ENCODE data around the gene CILP2.

CILP2 gene, protein sequence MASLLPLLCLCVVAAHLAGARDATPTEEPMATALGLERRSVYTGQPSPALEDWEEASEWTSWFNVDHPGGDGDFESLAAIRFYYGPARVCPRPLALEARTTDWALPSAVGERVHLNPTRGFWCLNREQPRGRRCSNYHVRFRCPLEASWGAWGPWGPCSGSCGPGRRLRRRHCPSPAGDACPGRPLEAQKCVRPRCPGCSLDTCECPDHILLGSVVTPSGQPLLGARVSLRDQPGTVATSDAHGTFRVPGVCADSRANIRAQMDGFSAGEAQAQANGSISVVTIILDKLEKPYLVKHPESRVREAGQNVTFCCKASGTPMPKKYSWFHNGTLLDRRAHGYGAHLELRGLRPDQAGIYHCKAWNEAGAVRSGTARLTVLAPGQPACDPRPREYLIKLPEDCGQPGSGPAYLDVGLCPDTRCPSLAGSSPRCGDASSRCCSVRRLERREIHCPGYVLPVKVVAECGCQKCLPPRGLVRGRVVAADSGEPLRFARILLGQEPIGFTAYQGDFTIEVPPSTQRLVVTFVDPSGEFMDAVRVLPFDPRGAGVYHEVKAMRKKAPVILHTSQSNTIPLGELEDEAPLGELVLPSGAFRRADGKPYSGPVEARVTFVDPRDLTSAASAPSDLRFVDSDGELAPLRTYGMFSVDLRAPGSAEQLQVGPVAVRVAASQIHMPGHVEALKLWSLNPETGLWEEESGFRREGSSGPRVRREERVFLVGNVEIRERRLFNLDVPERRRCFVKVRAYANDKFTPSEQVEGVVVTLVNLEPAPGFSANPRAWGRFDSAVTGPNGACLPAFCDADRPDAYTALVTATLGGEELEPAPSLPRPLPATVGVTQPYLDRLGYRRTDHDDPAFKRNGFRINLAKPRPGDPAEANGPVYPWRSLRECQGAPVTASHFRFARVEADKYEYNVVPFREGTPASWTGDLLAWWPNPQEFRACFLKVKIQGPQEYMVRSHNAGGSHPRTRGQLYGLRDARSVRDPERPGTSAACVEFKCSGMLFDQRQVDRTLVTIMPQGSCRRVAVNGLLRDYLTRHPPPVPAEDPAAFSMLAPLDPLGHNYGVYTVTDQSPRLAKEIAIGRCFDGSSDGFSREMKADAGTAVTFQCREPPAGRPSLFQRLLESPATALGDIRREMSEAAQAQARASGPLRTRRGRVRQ

DNA sequence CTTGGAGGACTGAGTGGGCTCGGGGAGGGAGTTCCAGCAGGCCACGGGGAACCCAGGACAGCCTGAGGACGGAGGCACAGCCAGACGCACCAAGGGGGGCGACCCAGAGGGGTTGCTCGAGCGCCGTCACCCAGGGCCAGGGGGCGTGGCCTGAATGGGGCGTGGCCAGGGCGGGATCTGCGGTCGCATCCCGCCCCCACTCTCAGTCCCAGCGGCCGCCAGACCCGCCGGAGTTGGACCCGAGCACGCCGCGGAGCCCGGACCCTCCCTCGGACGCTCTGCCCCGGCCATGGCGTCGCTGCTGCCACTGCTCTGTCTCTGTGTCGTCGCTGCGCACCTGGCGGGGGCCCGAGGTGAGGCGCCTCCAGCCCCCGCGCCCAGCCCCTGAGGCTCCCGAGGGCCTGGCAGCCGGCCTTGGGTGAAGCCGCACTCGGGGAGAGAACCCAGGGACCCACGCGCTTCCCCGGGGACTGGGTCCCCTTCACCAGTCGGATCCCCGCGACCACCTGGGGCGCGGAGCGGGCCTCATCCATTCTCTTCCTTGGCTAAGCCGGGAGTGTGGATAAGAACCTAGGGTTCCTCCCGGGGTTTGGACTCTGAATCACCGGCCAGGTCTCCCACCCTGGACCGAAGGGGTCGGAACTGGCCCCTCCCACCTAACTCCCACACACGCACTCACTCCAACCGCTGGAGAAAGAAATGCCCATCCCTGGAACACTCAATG lies at the start of gene CILP2:
CILP2 (plus strand) TSS at position 205 of the 724 bp plus-strand sequence; CDS start at position 290, 85 bp downstream.
- peak; percentile 37 to 45 for DNase-seq

DNA sequence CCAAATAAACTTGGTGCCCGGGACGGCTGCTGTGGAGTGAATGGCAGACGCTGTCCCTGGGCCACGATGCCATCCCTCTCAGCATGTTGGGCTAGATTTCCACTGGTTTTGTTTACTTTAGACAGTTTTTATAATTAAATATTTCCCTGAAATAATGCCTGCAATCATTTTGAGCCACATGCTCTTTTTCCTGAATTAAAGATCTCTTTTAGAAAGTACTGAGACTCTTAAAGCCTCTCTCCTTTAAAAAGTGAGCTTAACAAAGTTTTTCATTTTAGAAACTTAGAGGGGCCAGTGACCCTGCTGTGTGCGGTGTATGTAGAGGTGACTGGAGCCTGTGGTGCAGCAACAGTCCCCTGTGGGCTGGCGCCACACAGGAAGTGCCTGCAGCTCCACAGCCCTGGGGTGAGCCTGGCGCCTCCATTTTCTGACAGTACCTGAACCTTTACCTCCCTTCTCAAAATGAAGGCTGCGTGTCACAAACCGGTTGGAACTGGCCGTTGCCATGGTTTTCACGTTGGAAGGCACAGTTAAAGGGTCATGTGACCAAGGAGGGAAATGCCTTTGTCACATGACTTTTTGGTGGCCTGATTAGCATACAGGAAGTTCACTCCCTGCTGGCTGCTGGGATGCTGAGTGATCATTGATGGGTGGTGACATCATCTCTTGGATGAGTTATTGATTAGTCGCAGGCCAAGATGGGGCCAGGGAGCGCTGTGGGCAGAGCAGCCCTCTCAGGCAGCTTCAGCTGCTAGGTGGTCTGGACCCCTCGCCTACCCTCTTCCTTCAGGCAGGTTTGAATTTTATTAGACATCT lies 49.0 kb upstream of the CILP2 start:
- DNase-seq, result peak; percentile 94 to 97

DNA sequence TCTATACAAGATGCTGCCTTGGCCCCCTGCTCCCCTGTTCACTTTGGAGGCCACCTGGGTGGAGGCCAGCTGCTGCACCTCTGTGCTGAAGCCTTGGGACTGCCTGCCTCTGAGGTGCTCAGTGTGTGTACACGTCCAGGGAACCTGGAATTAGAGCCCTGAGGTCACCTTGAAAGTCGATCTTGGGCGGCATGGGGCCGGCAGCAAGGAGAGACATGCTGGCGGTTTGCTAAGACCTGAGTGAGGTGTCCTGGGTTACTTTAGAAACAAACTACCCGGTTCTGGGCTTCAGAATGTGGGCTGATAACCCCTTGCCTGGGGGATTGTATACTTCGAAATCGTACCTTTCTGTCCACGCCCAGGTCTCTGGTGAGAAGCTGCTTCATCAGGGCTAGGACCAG lies 48.3 kb upstream of the CILP2 start:
- DNase-seq, result no peak

DNA sequence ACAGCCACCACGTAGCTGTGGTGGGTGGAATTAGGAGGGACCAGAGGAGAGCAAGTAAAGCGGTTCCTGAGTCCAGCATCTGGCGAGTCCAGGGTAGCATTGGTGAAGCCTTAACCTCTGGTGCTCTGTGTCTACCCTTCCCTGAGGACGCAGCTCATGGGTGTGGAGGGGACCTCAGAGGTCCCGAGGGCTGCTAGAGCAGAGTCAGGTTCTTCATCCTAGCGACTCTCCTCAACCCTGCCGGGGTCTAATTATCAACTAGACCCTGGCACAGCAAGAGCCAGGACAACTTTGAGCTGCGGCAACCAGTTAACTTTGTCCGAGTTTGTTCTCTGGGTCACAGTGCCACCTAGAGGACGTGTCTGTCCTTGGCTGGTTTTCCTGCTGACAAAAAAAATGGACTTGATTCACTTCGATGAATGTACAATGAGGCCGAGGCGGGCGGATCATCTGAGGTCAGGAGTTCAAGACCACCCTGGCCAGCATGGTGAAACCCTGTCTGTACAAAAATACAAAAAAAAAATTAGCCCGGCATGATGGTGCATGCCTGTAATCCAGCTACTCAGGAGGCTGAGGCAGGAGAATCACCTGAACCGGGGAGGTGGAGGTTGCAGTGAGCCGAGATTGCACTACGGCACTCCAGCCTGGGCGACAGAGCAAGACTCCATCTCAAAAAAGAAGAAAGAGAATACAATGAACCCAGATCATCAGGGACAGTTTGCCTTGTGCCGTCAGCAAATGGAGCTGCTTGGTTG lies 47.7 kb upstream of the CILP2 start:
- peak; percentile 84 to 89 for DNase-seq

DNA sequence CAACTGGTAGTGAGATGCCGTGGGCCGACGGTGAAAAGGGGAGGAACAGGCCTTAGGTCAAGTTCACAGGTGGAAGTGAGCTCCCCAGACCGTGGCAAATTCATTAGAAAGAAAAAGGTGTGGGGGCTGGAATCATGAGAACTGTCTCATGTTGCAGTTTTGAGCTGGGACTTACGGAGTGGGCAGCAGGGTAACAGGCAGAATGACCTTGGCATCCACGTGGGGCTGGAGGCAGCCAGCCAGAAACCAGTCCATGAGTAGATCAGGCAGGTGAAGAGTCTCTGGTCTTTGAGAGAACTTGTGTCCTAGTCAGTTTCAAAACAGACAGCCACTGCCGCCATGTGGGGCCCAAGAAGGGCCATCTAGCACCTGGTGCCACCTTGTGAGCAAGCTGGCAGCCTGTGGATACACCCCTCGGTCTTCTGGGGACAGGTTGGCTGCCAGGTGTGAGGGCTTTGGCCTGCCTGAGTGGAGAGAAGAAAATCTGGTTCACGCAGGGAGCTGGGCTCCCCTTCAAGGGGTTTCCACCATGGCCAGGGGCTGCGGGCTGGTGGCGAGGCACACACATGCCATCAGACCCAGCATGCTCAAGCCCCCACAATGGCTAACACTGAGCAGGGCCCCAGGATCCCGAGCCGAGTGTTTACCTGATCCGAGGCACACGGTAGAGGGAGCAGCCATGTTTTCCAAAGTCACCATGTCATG lies 46.6 kb upstream of the CILP2 start:
- DNase-seq, result no peak

DNA sequence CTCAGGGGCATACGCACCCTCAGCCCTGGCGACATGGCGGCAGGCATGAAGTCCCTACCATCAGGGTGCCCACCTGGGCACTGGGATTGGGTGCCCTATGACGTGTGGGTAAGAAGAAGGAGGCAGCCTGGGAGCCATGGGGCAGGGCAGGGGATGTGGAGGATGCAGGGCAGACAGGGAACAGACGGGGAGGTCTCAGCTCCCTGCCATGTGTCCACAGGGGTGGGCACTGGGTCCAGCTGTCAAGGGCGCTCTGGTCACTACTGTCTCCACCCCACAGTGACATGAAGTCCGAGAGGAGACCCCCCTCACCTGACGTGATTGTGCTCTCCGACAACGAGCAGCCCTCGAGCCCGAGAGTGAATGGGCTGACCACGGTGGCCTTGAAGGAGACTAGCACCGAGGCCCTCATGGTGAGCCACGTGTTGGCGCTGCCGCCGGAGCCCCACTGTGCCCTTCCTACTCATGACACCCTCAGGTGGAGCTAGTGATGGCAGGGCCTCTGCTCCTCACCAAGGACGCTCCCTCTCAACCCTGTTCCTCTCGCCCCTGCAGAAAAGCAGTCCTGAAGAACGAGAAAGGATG lies 45.9 kb upstream of the CILP2 start:
- DNase-seq, result no peak

DNA sequence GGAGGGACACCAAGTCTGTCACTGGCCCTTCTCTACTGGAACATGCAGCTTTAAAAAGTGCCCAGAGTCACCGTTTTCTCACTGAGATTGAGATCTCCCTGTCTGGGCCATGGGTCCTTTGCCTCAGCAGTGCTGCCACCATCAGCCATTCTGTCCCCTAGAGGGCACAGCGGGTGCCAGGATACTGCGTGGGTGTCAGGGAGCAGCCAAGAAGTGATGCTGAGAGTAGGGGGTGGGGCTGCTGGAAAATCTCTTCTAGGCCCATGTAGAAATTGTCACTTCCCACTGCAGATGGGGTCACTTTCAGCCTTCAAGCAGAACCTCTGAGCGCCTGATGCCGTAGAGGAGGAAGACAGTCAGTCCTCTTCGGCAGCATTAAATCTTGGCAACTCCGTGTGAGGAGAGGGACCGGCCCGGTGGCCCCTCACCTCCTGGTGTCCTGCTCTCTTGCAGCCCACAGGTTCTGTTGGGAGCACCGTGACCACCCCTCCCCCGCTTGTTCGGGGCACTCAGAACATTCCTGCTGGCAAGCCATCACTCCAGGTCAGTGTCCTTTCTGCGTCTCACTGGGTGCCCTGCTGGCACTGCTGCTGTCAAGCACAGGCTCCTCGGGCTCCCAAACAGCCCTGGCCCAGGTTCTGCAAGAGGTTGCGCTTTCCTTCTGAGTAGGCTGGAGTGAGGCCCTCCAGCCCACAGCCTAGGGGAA lies 44.1 kb upstream of the CILP2 start:
- DNase-seq, result no peak

DNA sequence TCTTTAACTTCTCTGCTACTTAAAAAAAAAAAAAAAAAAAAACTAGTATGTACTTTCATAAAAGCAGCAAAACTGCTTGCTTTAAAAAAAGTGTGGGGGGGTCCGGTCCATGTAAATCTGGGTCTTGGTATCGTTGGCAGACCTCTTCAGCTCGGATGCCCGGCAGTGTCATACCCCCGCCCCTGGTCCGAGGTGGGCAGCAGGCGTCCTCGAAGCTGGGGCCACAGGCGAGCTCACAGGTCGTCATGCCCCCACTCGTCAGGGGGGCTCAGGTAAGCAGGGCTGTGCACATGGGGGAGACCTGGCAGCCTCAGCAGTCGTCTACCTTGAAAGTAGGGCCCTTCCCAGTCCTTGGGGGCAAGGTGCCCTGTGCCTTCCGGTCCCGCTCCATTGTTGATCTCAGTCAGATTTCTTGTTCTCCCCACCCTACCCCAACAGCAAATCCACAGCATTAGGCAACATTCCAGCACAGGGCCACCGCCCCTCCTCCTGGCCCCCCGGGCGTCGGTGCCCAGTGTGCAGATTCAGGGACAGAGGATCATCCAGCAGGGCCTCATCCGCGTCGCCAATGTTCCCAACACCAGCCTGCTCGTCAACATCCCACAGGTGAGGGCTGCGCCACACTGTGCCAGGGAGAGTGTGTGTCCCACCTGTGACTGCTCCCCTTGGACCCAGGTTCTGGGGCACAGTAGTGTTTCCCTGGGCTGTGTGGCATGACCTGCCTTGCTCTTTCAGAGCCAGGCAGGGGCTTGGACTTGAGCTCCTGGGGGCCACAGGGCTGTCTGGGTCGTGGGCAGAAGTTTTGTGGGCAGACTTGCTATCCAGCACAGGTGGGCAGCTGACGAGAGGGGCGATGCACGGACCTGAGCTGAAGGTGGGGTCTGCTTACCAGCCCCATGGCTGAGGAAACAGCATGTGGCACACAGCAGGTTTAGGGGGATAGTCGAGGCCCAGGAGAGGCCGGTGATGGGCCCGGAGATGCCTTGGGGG lies 42.2 kb upstream of the CILP2 start:
- no peak for DNase-seq

DNA sequence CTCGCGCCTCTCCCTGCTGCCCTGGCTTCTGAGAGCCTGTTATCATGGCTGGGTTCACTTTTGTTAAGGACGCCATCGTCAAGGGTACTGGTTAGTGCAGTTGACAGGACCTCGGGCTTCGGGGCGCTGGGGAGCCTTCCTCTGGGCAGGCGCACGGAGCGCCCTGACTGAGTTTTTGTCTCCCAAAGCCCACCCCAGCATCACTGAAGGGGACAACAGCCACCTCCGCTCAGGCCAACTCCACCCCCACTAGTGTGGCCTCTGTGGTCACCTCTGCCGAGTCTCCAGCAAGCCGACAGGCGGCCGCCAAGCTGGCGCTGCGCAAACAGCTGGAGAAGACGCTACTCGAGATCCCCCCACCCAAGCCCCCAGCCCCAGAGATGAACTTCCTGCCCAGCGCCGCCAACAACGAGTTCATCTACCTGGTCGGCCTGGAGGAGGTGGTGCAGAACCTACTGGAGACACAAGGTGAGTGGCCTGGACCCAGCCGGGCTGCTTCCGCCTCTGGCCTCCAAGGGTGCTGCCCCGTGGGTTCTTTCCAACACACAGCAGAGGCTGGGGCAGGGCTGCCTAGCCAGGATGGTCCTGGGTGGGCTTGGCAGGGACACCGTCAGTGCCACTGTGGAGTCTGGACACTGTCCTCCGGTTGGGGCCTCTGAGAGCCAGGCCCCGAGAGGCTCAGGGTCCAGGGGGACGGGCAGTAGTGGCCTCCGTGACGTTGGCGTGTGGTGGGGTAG lies 39.6 kb upstream of the CILP2 start:
- no peak for DNase-seq

DNA sequence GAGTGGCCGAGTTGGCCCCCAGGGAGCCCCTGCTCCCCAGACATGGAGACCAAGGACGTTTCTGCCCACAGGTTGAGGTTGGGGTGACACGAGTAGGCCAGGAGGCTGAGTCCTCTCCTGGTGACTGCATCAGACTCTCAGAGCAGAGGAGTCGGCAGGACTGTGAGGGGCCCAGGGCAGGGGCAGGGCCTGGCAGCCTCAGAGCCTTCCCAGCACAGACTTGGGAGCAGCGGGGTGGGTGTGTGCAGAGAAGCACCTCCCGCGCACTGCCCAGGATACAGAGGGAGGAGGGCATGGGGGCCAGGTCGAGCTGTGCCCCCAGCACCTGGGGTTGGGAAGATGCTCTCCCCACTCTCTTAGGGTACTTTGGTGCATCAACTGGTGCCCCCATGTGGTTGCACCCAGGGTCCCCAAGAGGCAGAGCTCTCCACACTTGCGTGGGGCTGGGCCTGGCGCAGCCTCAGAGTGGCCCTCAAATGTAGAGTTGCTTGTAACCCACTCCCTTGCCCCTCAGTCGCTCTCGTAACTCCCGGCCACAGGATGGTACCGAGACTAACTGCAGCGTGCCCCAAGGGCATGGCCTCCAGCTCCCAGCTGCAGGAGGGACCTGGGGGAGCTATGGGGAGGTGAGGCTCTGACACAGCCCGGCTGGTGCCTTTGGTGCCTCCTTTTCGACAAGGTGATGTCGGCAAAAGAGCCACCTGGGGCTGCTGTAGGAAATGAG lies 38.6 kb upstream of the CILP2 start:
- no peak for DNase-seq

DNA sequence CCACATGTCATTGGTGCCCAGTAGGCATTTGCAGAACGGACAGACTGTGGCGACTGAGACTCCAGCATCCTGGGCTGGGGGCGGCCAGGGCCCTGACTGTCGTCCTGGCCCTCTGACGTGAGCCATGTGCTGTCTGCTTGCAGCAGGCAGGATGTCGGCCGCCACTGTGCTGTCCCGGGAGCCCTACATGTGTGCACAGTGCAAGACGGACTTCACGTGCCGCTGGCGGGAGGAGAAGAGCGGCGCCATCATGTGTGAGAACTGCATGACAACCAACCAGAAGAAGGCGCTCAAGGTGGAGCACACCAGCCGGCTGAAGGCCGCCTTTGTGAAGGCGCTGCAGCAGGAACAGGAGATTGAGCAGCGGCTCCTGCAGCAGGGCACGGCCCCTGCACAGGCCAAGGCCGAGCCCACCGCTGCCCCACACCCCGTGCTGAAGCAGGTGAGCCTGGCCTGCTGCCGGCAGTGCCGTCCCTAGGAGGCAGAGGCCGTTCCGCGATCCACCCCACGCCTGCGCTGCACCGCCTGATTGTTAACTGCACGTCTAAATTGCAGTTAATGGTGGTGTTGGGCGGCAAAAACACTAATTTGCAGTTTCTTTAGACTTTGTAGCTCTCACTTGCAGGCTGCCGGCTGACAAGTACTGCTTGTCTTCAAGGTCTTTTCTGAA lies 37.0 kb upstream of the CILP2 start:
- no peak for DNase-seq

DNA sequence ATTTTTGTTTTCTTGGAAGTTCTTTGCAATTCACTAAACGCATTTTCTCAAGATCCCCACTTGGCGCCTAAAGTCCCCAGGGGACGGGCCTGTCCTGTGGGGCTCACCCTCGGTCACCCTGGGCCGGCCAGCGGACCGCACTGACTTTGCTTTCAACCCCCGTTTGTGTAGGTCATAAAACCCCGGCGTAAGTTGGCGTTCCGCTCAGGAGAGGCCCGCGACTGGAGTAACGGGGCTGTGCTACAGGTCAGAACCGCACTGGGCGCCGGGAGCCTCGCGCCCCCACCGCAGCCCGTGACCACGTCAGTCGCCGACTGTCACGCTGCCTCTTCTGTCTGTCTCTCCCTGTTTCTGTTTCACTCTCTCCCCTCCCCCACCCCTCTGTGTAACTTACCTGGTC lies 36.3 kb upstream of the CILP2 start:
- DNase-seq, result no peak

DNA sequence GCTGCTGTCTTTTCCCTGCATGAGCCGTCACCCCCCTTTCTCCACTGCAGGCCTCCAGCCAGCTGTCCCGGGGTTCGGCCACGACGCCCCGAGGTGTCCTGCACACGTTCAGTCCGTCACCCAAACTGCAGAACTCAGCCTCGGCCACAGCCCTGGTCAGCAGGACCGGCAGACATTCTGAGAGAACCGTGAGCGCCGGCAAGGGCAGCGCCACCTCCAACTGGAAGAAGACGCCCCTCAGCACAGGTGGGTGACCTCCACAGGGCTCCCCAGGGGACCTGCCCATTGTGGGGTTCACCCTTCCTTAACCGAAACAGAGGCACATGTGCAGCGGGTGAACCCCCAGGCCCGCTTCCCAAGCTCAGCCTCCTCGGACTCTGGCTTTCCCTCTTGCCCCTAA lies 35.8 kb upstream of the CILP2 start:
- DNase-seq, result no peak

DNA sequence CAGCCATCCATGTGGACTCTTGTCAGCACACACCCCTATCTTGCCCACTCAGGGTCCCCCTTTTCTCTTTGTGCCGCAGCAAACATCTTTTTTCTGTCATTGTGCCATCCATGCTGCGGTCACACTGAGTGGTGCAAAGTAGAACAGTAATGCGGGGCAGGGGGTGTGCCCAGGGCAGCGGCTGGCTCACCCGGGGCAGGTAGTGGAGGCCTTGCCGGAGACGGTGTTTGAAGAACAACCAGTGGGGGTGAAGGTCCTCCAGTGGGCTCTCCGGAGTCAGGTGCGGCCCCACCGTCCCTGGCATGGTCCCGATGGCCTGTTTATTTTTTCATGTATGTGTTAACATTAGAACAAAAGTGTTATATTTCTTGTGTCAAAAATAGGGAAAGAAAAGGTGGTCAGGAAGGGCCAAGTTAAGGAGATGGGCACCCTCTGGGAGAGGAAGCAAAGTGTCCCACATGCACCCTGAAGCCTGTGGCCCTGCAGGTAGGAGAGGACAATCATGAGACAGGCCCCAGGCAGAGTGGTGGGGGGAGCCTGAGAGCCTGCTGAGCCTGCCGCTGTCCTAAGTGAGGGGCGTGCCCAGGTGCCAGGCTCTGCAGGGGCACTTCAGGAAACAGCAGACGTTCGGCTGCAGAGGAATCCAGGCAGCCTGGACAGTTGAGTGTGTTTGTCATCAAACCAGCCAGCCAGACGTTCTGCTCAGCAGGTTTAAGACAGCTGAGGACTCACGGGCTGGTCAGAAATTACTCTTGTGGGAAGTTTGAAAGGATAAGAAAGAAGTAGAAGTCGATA lies 35.1 kb upstream of the CILP2 start:
- DNase-seq, result no peak
